HepG2 (cell line): Measurements from ENCODE around the gene SLC25A28. TPM values are rescaled to one million over a fixed set of nuclear protein-coding genes. Genes with fewer than 3 reads are reported as not detected.

ENCODE experiments used
- AGO2 ChIP-seq: fragments of 200-400 bp; formaldehyde crosslinking; optimal IDR thresholded peaks from 2 replicates; pipeline ENCODE3; 2017; ENCODE audit warnings: mild to moderate bottlenecking, low read depth, low read length, moderate library complexity
- DMAP1 ChIP-seq: IDR thresholded peaks from 2 replicates; pipeline ENCODE4 v1.6.1; 2016
- DPF2 ChIP-seq: sonication (generic); formaldehyde crosslinking; IDR thresholded peaks from 2 replicates; pipeline ENCODE4 v1.4.0; 2020; ENCODE audit warnings: mild to moderate bottlenecking, low read depth, missing genetic modification reagents, borderline replicate concordance
- ELF1 ChIP-seq: sonication (generic); formaldehyde crosslinking; IDR thresholded peaks from 2 replicates; pipeline ENCODE4 v1.4.0; 2020; ENCODE audit warnings: missing genetic modification reagents
- GFI1 ChIP-seq: sonication (generic); formaldehyde crosslinking; IDR thresholded peaks from 2 replicates; pipeline ENCODE4 v1.5.0; 2020; ENCODE audit warnings: missing genetic modification reagents, mild to moderate bottlenecking, borderline replicate concordance
- MAF1 ChIP-seq: sonication (generic); formaldehyde crosslinking; IDR thresholded peaks from 2 replicates; pipeline ENCODE4 v1.5.0; 2020; ENCODE audit warnings: missing genetic modification reagents, borderline replicate concordance
- PCBP2 ChIP-seq: fragments of 200-400 bp; formaldehyde crosslinking; optimal IDR thresholded peaks from 2 replicates; pipeline ENCODE3; 2018; ENCODE audit warnings: low read length, low read depth; ENCODE audit not compliant: poor library complexity, severe bottlenecking
- PHF8 ChIP-seq: sonication (generic); formaldehyde crosslinking; IDR thresholded peaks from 2 replicates; pipeline ENCODE4 v1.5.0; 2020; ENCODE audit warnings: missing genetic modification reagents
- RAD51 ChIP-seq: fragments of 450-650 bp; IDR thresholded peaks from 2 replicates; pipeline ENCODE4 v1.6.1; 2016; ENCODE audit warnings: borderline replicate concordance
- SP1 ChIP-seq, 2 experiments: fragments of 450-650 bp in 1 of 2; sonication (generic) in 1 of 2; formaldehyde crosslinking in 1 of 2; IDR thresholded peaks; 2 replicates each; pipeline versions ENCODE4 v1.4.0 to v1.6.1; 2016 to 2020; ENCODE audit warnings: missing genetic modification reagents in 1 of 2
- SSRP1 ChIP-seq: IDR thresholded peaks from 2 replicates; pipeline ENCODE4 v1.6.1; 2016; ENCODE audit warnings: control low read depth
- ZBTB7A ChIP-seq: sonication (generic); formaldehyde crosslinking; IDR thresholded peaks from 2 replicates; pipeline ENCODE4 v1.8.0; 2022; ENCODE audit warnings: mild to moderate bottlenecking, missing genetic modification reagents
- ZNF644 ChIP-seq: IDR thresholded peaks from 2 replicates; pipeline ENCODE4 v1.6.1; 2016; ENCODE audit warnings: low read depth
- ZNF652 ChIP-seq: IDR thresholded peaks from 2 replicates; pipeline ENCODE4 v1.6.1; 2016; ENCODE audit warnings: low read depth, borderline replicate concordance
- ZNF777 ChIP-seq: sonication (generic); formaldehyde crosslinking; IDR thresholded peaks from 2 replicates; pipeline ENCODE4 v1.4.0; 2020; ENCODE audit warnings: missing genetic modification reagents
- ZSCAN31 ChIP-seq: sonication (generic); formaldehyde crosslinking; IDR thresholded peaks from 2 replicates; pipeline ENCODE4 v1.5.0; 2020; ENCODE audit warnings: low read depth, mild to moderate bottlenecking, missing genetic modification reagents
- polyA plus RNA-seq, 8 experiments: library from polyadenylated mRNA; depleted of rRNA in 3 of 8; stranded (reverse) in 7 of 8; unstranded in 1 of 8; fragments of >200 nt; fragmentation: Illumina TruSeq in 4 of 8; extraction: Trizol in 4 of 8; gene quantifications; 2 replicates each; pipeline versions ENCODE4 v1.2.1 to v1.2.3, GENCODE V29; 2011 to 2016; ENCODE audit warnings: low read depth in 4 of 8, missing spikeins in 1 of 8, mixed read lengths in 1 of 8; ENCODE audit not compliant: insufficient read depth in 1 of 8
- total RNA-seq, 5 experiments: library from RNA; depleted of rRNA; stranded (reverse); fragments of >200 nt; fragmentation: Illumina TruSeq; extraction: Trizol; gene quantifications; 2 replicates each; pipeline ENCODE4 v1.2.3, GENCODE V29; 2016; ENCODE audit warnings: low read depth in 1 of 5
- TF ChIP-seq, protein P1 (sequence below): sonication (generic); formaldehyde crosslinking; IDR thresholded peaks from 2 replicates; pipeline ENCODE4 v1.8.0; 2022; ENCODE audit warnings: mild to moderate bottlenecking, missing genetic modification reagents; ENCODE audit not compliant: insufficient replicate concordance
- TF ChIP-seq, protein P2 (sequence below): sonication (generic); formaldehyde crosslinking; IDR thresholded peaks from 2 replicates; pipeline ENCODE4 v1.4.0; 2020; ENCODE audit warnings: missing genetic modification reagents
- TF ChIP-seq, protein P3 (sequence below): sonication (generic); IDR thresholded peaks from 2 replicates; pipeline ENCODE4 v1.6.1; 2016; ENCODE audit warnings: low read depth, borderline replicate concordance
- TF ChIP-seq, protein P4 (sequence below): IDR thresholded peaks from 2 replicates; pipeline ENCODE4 v1.6.1; 2018; ENCODE audit warnings: missing genetic modification reagents, mild to moderate bottlenecking, missing compliant biosample characterization
- TF ChIP-seq, protein P5 (sequence below): sonication (generic); formaldehyde crosslinking; IDR thresholded peaks from 2 replicates; pipeline ENCODE4 v1.4.0; 2020; ENCODE audit warnings: missing genetic modification reagents

Gene SLC25A28
- total and polyA plus RNA-seq, 2 of the 13 experiments (the other 11 are each of a cell fraction or from before 2014, with no cell fraction given): 15.2 to 41.0 TPM

DNA sequence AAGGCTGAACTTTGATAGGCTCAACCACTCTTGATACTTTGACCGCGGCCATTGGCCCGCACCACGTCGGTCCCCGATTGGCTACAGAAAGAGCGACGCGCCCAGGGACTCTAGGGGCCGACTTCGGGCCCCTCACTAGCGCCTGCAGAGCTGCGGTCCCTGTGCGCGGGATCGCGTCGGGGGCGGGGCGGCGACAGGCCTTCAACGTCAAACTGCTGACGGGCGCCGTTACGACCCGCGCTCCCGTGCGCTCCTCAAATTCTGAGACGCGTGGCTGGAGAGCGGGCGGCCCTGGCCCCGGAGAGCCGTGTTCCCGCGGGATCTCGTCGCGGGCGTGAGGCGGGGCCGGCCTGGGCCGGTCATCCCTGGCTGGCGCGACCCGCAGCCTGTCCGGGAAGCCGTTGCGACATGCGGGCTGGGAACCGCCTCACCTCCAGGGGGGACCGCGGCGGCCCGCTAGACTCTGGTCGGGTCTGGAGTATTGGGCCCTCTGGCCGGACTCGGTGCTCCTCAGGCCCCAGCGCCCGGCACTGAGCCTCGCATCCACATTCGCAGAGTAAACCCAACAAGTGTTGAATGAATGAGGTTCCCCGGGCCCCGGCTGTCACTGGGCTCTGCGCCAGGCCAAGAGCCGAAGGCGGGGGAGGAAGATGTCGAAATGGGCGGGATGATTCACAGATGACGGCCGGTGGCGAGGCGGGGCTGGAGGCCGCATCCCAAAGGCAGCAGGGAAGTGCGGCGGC, 643 bp upstream of the SLC25A28 start (continued):
- TF ChIP-seq, protein P1, sequence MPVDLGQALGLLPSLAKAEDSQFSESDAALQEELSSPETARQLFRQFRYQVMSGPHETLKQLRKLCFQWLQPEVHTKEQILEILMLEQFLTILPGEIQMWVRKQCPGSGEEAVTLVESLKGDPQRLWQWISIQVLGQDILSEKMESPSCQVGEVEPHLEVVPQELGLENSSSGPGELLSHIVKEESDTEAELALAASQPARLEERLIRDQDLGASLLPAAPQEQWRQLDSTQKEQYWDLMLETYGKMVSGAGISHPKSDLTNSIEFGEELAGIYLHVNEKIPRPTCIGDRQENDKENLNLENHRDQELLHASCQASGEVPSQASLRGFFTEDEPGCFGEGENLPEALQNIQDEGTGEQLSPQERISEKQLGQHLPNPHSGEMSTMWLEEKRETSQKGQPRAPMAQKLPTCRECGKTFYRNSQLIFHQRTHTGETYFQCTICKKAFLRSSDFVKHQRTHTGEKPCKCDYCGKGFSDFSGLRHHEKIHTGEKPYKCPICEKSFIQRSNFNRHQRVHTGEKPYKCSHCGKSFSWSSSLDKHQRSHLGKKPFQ: no peak
- TF ChIP-seq DMAP1 (peak; percentile 90), GFI1 (CRISPR knock-in tag) (peak; percentile 79), ZNF644 (CRISPR knock-in tag) (no peak), AGO2 (peak; percentile 96), RAD51 (no peak), PHF8 (peak; percentile 81), SP1 (IDR thresholded peaks at IDR 0.05) (no peak), SP1 (CRISPR knock-in tag; IDR thresholded peaks at IDR 0.05) (peak; percentile 68; the same call in 1 of the 2 replicates), DPF2 (CRISPR knock-in tag) (0 out of 2 replicates have a peak, but pooled peaks have one; percentile 35), ZSCAN31 (CRISPR knock-in tag) (peak; percentile 95), ZNF652 (CRISPR knock-in tag) (no peak), ELF1 (CRISPR knock-in tag) (peak; percentile 49), PCBP2 (no peak), ZBTB7A (peak; percentile 71; the same call in 1 of the 2 replicates), SSRP1 (CRISPR knock-in tag) (no peak), MAF1 (CRISPR knock-in tag) (peak; percentile 34), ZNF777 (CRISPR knock-in tag) (peak; percentile 67; the same call in 1 of the 2 replicates)
- TF ChIP-seq, protein P2, sequence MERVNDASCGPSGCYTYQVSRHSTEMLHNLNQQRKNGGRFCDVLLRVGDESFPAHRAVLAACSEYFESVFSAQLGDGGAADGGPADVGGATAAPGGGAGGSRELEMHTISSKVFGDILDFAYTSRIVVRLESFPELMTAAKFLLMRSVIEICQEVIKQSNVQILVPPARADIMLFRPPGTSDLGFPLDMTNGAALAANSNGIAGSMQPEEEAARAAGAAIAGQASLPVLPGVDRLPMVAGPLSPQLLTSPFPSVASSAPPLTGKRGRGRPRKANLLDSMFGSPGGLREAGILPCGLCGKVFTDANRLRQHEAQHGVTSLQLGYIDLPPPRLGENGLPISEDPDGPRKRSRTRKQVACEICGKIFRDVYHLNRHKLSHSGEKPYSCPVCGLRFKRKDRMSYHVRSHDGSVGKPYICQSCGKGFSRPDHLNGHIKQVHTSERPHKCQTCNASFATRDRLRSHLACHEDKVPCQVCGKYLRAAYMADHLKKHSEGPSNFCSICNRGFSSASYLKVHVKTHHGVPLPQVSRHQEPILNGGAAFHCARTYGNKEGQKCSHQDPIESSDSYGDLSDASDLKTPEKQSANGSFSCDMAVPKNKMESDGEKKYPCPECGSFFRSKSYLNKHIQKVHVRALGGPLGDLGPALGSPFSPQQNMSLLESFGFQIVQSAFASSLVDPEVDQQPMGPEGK (CRISPR knock-in tag): peak; percentile 77
- TF ChIP-seq, protein P3, sequence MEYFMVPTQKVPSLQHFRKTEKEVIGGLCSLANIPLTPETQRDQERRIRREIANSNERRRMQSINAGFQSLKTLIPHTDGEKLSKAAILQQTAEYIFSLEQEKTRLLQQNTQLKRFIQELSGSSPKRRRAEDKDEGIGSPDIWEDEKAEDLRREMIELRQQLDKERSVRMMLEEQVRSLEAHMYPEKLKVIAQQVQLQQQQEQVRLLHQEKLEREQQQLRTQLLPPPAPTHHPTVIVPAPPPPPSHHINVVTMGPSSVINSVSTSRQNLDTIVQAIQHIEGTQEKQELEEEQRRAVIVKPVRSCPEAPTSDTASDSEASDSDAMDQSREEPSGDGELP: peak; percentile 69; the same call in 1 of the 2 replicates
- TF ChIP-seq, protein P4, sequence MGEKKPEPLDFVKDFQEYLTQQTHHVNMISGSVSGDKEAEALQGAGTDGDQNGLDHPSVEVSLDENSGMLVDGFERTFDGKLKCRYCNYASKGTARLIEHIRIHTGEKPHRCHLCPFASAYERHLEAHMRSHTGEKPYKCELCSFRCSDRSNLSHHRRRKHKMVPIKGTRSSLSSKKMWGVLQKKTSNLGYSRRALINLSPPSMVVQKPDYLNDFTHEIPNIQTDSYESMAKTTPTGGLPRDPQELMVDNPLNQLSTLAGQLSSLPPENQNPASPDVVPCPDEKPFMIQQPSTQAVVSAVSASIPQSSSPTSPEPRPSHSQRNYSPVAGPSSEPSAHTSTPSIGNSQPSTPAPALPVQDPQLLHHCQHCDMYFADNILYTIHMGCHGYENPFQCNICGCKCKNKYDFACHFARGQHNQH (CRISPR knock-in tag): peak; percentile 65; the same call in 1 of the 2 replicates
- TF ChIP-seq, protein P5, sequence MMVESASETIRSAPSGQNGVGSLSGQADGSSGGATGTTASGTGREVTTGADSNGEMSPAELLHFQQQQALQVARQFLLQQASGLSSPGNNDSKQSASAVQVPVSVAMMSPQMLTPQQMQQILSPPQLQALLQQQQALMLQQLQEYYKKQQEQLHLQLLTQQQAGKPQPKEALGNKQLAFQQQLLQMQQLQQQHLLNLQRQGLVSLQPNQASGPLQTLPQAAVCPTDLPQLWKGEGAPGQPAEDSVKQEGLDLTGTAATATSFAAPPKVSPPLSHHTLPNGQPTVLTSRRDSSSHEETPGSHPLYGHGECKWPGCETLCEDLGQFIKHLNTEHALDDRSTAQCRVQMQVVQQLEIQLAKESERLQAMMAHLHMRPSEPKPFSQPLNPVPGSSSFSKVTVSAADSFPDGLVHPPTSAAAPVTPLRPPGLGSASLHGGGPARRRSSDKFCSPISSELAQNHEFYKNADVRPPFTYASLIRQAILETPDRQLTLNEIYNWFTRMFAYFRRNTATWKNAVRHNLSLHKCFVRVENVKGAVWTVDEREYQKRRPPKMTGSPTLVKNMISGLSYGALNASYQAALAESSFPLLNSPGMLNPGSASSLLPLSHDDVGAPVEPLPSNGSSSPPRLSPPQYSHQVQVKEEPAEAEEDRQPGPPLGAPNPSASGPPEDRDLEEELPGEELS: peak; percentile 45
